SK-N-SH (cell line): ENCODE measurements around the gene FAM151B. TPM values are rescaled to one million over a fixed set of nuclear protein-coding genes. Genes with fewer than 3 reads are reported as not detected.

Experiments used
- CTCF ChIA-PET: fragments of 300-600, 350-600 bp; formaldehyde crosslinking; extraction: SDS; loops from one replicate; lab custom pipeline; 2021; lab: Yijun Ruan, JAX
- POLR2A ChIA-PET: fragments of 350-600 bp; sonication (Branson Sonifier 250); formaldehyde crosslinking; extraction: SDS; loops from one replicate; lab custom pipeline; 2020; ENCODE audit warnings: antibody characterized with exemption, inconsistent platforms; lab: Yijun Ruan, JAX
- DNase-seq: peaks from one replicate; pipeline ENCODE4 v3.0.0; 2012
- H2AFZ ChIP-seq: fragments of 200-600 bp; sonication (generic); 2 replicates; pipeline ENCODE4 v1.8.1; 2016; ENCODE audit warnings: antibody characterized with exemption, mild to moderate bottlenecking, low read depth
- H3F3A ChIP-seq: fragments of 200-600 bp; sonication (generic); replicated peaks from 2 replicates; pipeline ENCODE3; 2016; ENCODE audit warnings: antibody characterized with exemption, mild to moderate bottlenecking; ENCODE audit not compliant: insufficient read depth
- H3K27ac ChIP-seq, 2 experiments: fragments of 200-500 bp in 1 of 2; fragments of 200-600 bp in 1 of 2; sonication (Bioruptor generic) in 1 of 2; sonication (generic), shearing (Covaris generic) in 1 of 2; 2 replicates each; pipeline versions ENCODE4 v1.5.1 to v1.6.1; 2014 to 2016; ENCODE audit warnings: low read depth in 2 of 2, inconsistent platforms in 1 of 2, low read length in 1 of 2, mild to moderate bottlenecking in 1 of 2, mixed read lengths in 1 of 2
- H3K27me3 ChIP-seq: fragments of 200-600 bp; sonication (generic), shearing (Covaris generic); 2 replicates; pipeline ENCODE4 v1.6.1; 2016; ENCODE audit warnings: mixed run types; ENCODE audit not compliant: insufficient read depth
- H3K36me3 ChIP-seq, 2 experiments: fragments of 200-500 bp in 1 of 2; fragments of 200-600 bp in 1 of 2; sonication (Bioruptor generic) in 1 of 2; sonication (generic) in 1 of 2; replicated peaks in 1 of 2; 2 replicates each; pipeline versions ENCODE3 to v1.5.1; 2014 to 2016; ENCODE audit warnings: low read length in 1 of 2, mild to moderate bottlenecking in 1 of 2; ENCODE audit not compliant: insufficient read depth in 2 of 2, control insufficient read depth in 1 of 2
- H3K4me1 ChIP-seq, 2 experiments: fragments of 200-500 bp in 1 of 2; fragments of 200-600 bp in 1 of 2; sonication (Bioruptor generic) in 1 of 2; sonication (generic), shearing (Covaris generic) in 1 of 2; 2 replicates each; pipeline versions ENCODE4 v1.5.1 to v1.6.1; 2014 to 2016; ENCODE audit warnings: low read depth in 1 of 2, low read length in 1 of 2, mixed run types in 1 of 2; ENCODE audit not compliant: insufficient read depth in 2 of 2, control insufficient read depth in 1 of 2
- H3K4me2 ChIP-seq: fragments of 200-600 bp; sonication (generic), shearing (Covaris generic); 2 replicates; pipeline ENCODE4 v1.6.1; 2017; ENCODE audit warnings: mixed run types
- H3K4me3 ChIP-seq, 2 experiments: fragments of 200-500 bp in 1 of 2; fragments of 200-600 bp in 1 of 2; sonication (Bioruptor generic) in 1 of 2; sonication (generic), shearing (Covaris generic) in 1 of 2; 2 replicates each; pipeline versions ENCODE4 v1.5.1 to v1.8.1; 2014 to 2016; ENCODE audit warnings: low read depth in 2 of 2, inconsistent platforms in 1 of 2, low read length in 1 of 2, mild to moderate bottlenecking in 1 of 2, mixed read lengths in 1 of 2, moderate library complexity in 1 of 2
- H3K79me2 ChIP-seq: fragments of 200-600 bp; sonication (generic); 2 replicates; pipeline ENCODE4 v1.8.1; 2017; ENCODE audit warnings: mild to moderate bottlenecking; ENCODE audit not compliant: insufficient read depth
- H3K9ac ChIP-seq: fragments of 200-600 bp; sonication (generic); 2 replicates; pipeline ENCODE4 v1.6.1; 2017; ENCODE audit warnings: mixed run types
- H3K9me2 ChIP-seq: fragments of 200-600 bp; sonication (generic); 2 replicates; pipeline ENCODE4 v1.6.1; 2017; ENCODE audit warnings: mixed run types
- H3K9me3 ChIP-seq: fragments of 200-600 bp; sonication (generic); 2 replicates; pipeline ENCODE4 v1.6.1; 2017; ENCODE audit warnings: mixed run types, mild to moderate bottlenecking, moderate library complexity
- H4K20me1 ChIP-seq: fragments of 200-600 bp; sonication (generic); 2 replicates; pipeline ENCODE4 v1.6.1; 2017; ENCODE audit warnings: mild to moderate bottlenecking, mixed run types; ENCODE audit not compliant: insufficient read depth
- CHD2 ChIP-seq: fragments of 150-350 bp; IDR thresholded peaks from 2 replicates; pipeline ENCODE4 v1.6.1; 2018; ENCODE audit warnings: low read length; ENCODE audit not compliant: partially characterized antibody
- CTCF ChIP-seq: fragments of 200-600 bp; sonication (generic); IDR thresholded peaks from 2 replicates; pipeline ENCODE4 v1.6.1; 2017; ENCODE audit warnings: antibody characterized with exemption, mild to moderate bottlenecking, moderate library complexity
- ELF1 ChIP-seq: IDR thresholded peaks from 2 replicates; pipeline ENCODE4 v1.4.0; 2012
- EP300 ChIP-seq, 2 experiments: IDR thresholded peaks; 2 replicates each; pipeline versions ENCODE4 v1.4.0 to v1.6.1; 2012; ENCODE audit warnings: borderline replicate concordance in 1 of 2, low read depth in 1 of 2, low read length in 1 of 2
- EZH2phosphoT487 ChIP-seq: fragments of 200-600 bp; sonication (generic); IDR thresholded peaks from 2 replicates; pipeline ENCODE4 v1.6.1; 2017; ENCODE audit warnings: low read depth, mixed run types, mild to moderate bottlenecking, antibody characterized with exemption, moderate library complexity, borderline replicate concordance
- FOSL2 ChIP-seq: IDR thresholded peaks from 2 replicates; pipeline ENCODE4 v1.4.0; 2012; ENCODE audit warnings: low read depth, mild to moderate bottlenecking, moderate library complexity, borderline replicate concordance
- FOXJ3 ChIP-seq: sonication (generic); formaldehyde crosslinking; IDR thresholded peaks from 2 replicates; pipeline ENCODE4 v1.5.1; 2020; ENCODE audit warnings: mild to moderate bottlenecking, missing genetic modification reagents
- GABPA ChIP-seq: IDR thresholded peaks from 2 replicates; pipeline ENCODE4 v1.4.0; 2012; ENCODE audit warnings: low read depth, mild to moderate bottlenecking
- JUND ChIP-seq: IDR thresholded peaks from 2 replicates; pipeline ENCODE4 v1.4.0; 2012
- MEF2A ChIP-seq: IDR thresholded peaks from 2 replicates; pipeline ENCODE4 v1.4.0; 2012; ENCODE audit warnings: low read depth, borderline replicate concordance
- MXI1 ChIP-seq: IDR thresholded peaks from 2 replicates; pipeline ENCODE4 v1.6.1; 2012; ENCODE audit warnings: mild to moderate bottlenecking, low read depth, low read length, improper control_type of control experiment
- NRF1 ChIP-seq: IDR thresholded peaks from 2 replicates; pipeline ENCODE4 v1.6.1; 2012; ENCODE audit warnings: low read depth, mild to moderate bottlenecking, low read length
- PBX3 ChIP-seq: IDR thresholded peaks from 2 replicates; pipeline ENCODE4; 2012
- RAD21 ChIP-seq: IDR thresholded peaks from 2 replicates; pipeline ENCODE4 v1.6.1; 2012; ENCODE audit warnings: mild to moderate bottlenecking, low read length
- RCOR1 ChIP-seq: fragments of 150-350 bp; IDR thresholded peaks from 2 replicates; pipeline ENCODE4 v1.6.1; 2017; ENCODE audit warnings: antibody characterized with exemption, low read length
- REST ChIP-seq: IDR thresholded peaks from 2 replicates; pipeline ENCODE4 v1.6.1; 2012; ENCODE audit warnings: mild to moderate bottlenecking, low read depth, low read length, moderate library complexity
- RFX5 ChIP-seq: IDR thresholded peaks from 2 replicates; pipeline ENCODE4 v1.6.1; 2012; ENCODE audit warnings: mild to moderate bottlenecking, improper control_type of control experiment, low read length
- RXRA ChIP-seq: IDR thresholded peaks from 2 replicates; pipeline ENCODE4 v1.4.0; 2012; ENCODE audit warnings: low read depth, mild to moderate bottlenecking, borderline replicate concordance
- SIN3A ChIP-seq: IDR thresholded peaks from 2 replicates; pipeline ENCODE4 v1.6.1; 2012; ENCODE audit warnings: low read depth, mild to moderate bottlenecking, low read length, moderate library complexity, borderline replicate concordance
- TAF1 ChIP-seq: IDR thresholded peaks from 2 replicates; pipeline ENCODE4 v1.6.1; 2012; ENCODE audit warnings: low read depth, mild to moderate bottlenecking, low read length, moderate library complexity, borderline replicate concordance
- TEAD4 ChIP-seq: IDR thresholded peaks from 2 replicates; pipeline ENCODE4 v1.4.0; 2012; ENCODE audit warnings: mild to moderate bottlenecking, borderline replicate concordance; ENCODE audit not compliant: insufficient read depth
- USF1 ChIP-seq: IDR thresholded peaks from 2 replicates; pipeline ENCODE4 v1.4.0; 2012; ENCODE audit warnings: low read depth, borderline replicate concordance
- USF2 ChIP-seq: fragments of 150-350 bp; IDR thresholded peaks from 2 replicates; pipeline ENCODE4 v1.6.1; 2017; ENCODE audit warnings: antibody characterized with exemption, low read length, low read depth, borderline replicate concordance
- YY1 ChIP-seq: IDR thresholded peaks from 2 replicates; pipeline ENCODE4 v1.4.0; 2012; ENCODE audit warnings: low read depth, mild to moderate bottlenecking
- WGBS: methylation state at CpG from one replicate; pipeline ENCODE4 v1.1.6; 2017; ENCODE audit warnings: low lambda C conversion rate; 5-methylcytosine and 5-hydroxymethylcytosine counted together
- polyA plus RNA-seq, 3 experiments: library from polyadenylated mRNA; depleted of rRNA; stranded (reverse); fragments of >200 nt; gene quantifications; 2 replicates each; pipeline ENCODE4 v1.2.3, GENCODE V29; 2012

FAM151B gene
- polyA plus RNA-seq (2012; rRNA removed) = 1.2 and 1.5 TPM in 2 replicates
- 1.7 and 1.8 TPM in 2 replicates for polyA plus RNA-seq (2012; cell fraction: cytosol; rRNA removed)
- 0.67 and 2.5 TPM in 2 replicates for polyA plus RNA-seq (2012; cell fraction: nucleus; rRNA removed)

GRCh38 chr5:80487829-80488721 lies at the start of gene FAM151B:
TSS of gene FAM151B (plus strand) at chr5:80488100. CDS start at chr5:80488124, 24 bp downstream.
- CTCF ChIA-PET = interaction anchor here (0.6 to 1.5 kb wide), 6 partner anchors 19 to 1609 kb away, joined by 3 to 4 read pairs (median 3); no protein-coding TSS in a partner anchor
- Histone ChIP-seq H3F3A (peaks cover 9% of the 10 kb centered on the region), H2AFZ (peak within 1 kb of the TSS; percentile 86), H4K20me1 (no peaks in the 10 kb centered on the region), H3K27ac (peak within 1 kb of the TSS; percentile 68 to 84), H3K36me3 (peaks cover 0 to 19% of the 10 kb centered on the region in 2 experiments), H3K27me3 (no peaks in the 10 kb centered on the region), H3K4me2 (peak within 1 kb of the TSS; percentile 86), H3K9me3 (peaks cover 7% of the 10 kb centered on the region), H3K9me2 (no peaks in the 10 kb centered on the region), H3K4me1 (no peaks in the 10 kb centered on the region; a peak in 3 of 4 replicates), H3K9ac (peak within 1 kb of the TSS; percentile 71), H3K79me2 (no peaks in the 10 kb centered on the region; the same call in 1 of the 2 replicates), H3K4me3 (peak within 1 kb of the TSS; percentile 62 to 92)
- DNase-seq = peak; percentile 95
- POLR2A ChIA-PET = interaction anchor here (1.4 kb wide), 1 partner anchor 78 kb away, joined by 3 read pairs; no protein-coding TSS in a partner anchor
- WGBS = 3% methylated on average over 69 of the region's 85 CpGs
- TF ChIP-seq EP300 (IDR thresholded peaks at IDR 0.05; ENCODE audit: borderline replicate concordance in 1 of 2, low read depth in 1 of 2, low read length in 1 of 2) (no peak), PBX3 (no peak), RAD21 (peak; percentile 55), CHD2 (no peak), RFX5 (no peak), NRF1 (peak; percentile 80), USF2 (no peak), TEAD4 (no peak), YY1 (no peak), MEF2A (no peak), USF1 (no peak), MXI1 (peak; percentile 75), RCOR1 (no peak), SIN3A (no peak), TAF1 (no peak), FOXJ3 (CRISPR knock-in tag) (0 out of 2 replicates have a peak, but pooled peaks have one; percentile 18), ELF1 (peak; percentile 36; the same call in 1 of the 2 replicates), FOSL2 (no peak), REST (no peak), EZH2phosphoT487 (no peak), RXRA (no peak), CTCF (peak; percentile 40), GABPA (no peak), JUND (no peak)
